Transverse colon (tissue), 3 donors: ENCODE results near the gene CNST.

ENCODE experiments used
- CTCF ChIP-seq, 5 experiments: fragments of 200-600 bp in 3 of 5; fragments of 450-650 bp in 2 of 5; sonication (generic) in 3 of 5; IDR thresholded peaks; 1 replicate in 2 of 5; 2 replicates in 3 of 5; pipeline ENCODE4 v1.5.1; 2016 to 2017; ENCODE audit warnings: antibody characterized with exemption in 5 of 5, inconsistent platforms in 3 of 5, mild to moderate bottlenecking in 2 of 5, moderate library complexity in 1 of 5
- POLR2A ChIP-seq: fragments of 450-650 bp; IDR thresholded peaks from one replicate; pipeline ENCODE4 v1.6.1; 2016; ENCODE audit warnings: antibody characterized with exemption, mild to moderate bottlenecking, moderate library complexity

- no peak for TF ChIP-seq POLR2A
- TF ChIP-seq CTCF (IDR thresholded peaks at IDR 0.05): no peak
Measured at GRCh38 chr1:246638941-246639655, 72.8 kb downstream of the CNST start.
